Endothelial cell of umbilical vein (primary cell): Measurements from ENCODE around the gene ZBTB6. TPM values are rescaled to one million over a fixed set of nuclear protein-coding genes. Genes with fewer than 3 reads are reported as not detected.

Experiments
- BruUV-seq: library from RNA; stranded (reverse); fragments of 400-500 nt; replicated peaks from 2 replicates; lab custom pipeline; 2021; lab: Mats Ljungman, UMichigan
- CTCF ChIA-PET: fragments of 300-600, 350-600 bp; sonication (Branson Sonifier 250); formaldehyde crosslinking; loops from one replicate; lab custom pipeline; 2021; ENCODE audit warnings: antibody characterized with exemption, inconsistent platforms; lab: Charles Lee
- POLR2A ChIA-PET: fragments of 300-600, 350-600 bp; sonication (Branson Sonifier 250); formaldehyde crosslinking; loops from one replicate; lab custom pipeline; 2021; ENCODE audit warnings: antibody characterized with exemption, inconsistent platforms; lab: Charles Lee
- DNase-seq: peaks from one replicate; pipeline ENCODE4 v3.0.0-alpha.2; 2011; ENCODE audit warnings: low read depth, low spot score
- FAIRE-seq: peaks from 2 replicates; lab custom pipeline; 2011; peaks lifted over from hg19 to GRCh38; lab: Jason Lieb, UNC
- H2AFZ ChIP-seq: 2 replicates; pipeline ENCODE4 v1.6.0; 2012; ENCODE audit warnings: low read depth, low read length, control low read depth, inconsistent platforms
- H3K27ac ChIP-seq: 2 replicates; pipeline ENCODE4 v1.5.1; 2011; ENCODE audit warnings: low read depth, mild to moderate bottlenecking, control low read depth, low read length, moderate library complexity; ENCODE audit not compliant: insufficient read depth
- H3K27me3 ChIP-seq, 2 experiments: 2 replicates each; pipeline versions ENCODE4 v1.6.0 to v1.6.1; 2011; ENCODE audit warnings: low read length in 2 of 2, mixed read lengths in 1 of 2; ENCODE audit not compliant: control insufficient read depth in 2 of 2, insufficient read depth in 2 of 2
- H3K36me3 ChIP-seq, 2 experiments: 2 replicates in 1 of 2; 3 replicates in 1 of 2; pipeline ENCODE4 v1.5.1; 2011; ENCODE audit warnings: low read length in 2 of 2, mild to moderate bottlenecking in 1 of 2, moderate library complexity in 1 of 2; ENCODE audit not compliant: control insufficient read depth in 2 of 2, insufficient read depth in 2 of 2; ENCODE audit errors: extremely low read depth in 1 of 2
- H3K4me1 ChIP-seq: 3 replicates; pipeline ENCODE4 v1.5.1; 2011; ENCODE audit warnings: mild to moderate bottlenecking, low read length; ENCODE audit not compliant: control insufficient read depth, insufficient read depth; ENCODE audit errors: extremely low read depth
- H3K4me2 ChIP-seq: 2 replicates; pipeline ENCODE4 v1.6.1; 2011; ENCODE audit warnings: low read length, control low read depth, mixed read lengths; ENCODE audit not compliant: insufficient read depth
- H3K4me3 ChIP-seq, 3 experiments: fragments of 200-600 bp in 1 of 3; sonication (generic), shearing (Covaris generic) in 1 of 3; replicated peaks in 1 of 3; 2 replicates each; pipeline ENCODE4 v1.5.1; 2011 to 2016; ENCODE audit warnings: control low read depth in 3 of 3, low read length in 3 of 3, mild to moderate bottlenecking in 2 of 3, inconsistent platforms in 1 of 3, low read depth in 1 of 3, moderate library complexity in 1 of 3; ENCODE audit not compliant: insufficient read depth in 1 of 3
- H3K79me2 ChIP-seq: 2 replicates; pipeline ENCODE4 v1.6.0; 2012; ENCODE audit warnings: low read length, inconsistent platforms; ENCODE audit not compliant: control insufficient read depth, insufficient read depth
- H3K9ac ChIP-seq: replicated peaks from 2 replicates; pipeline ENCODE3; 2011; ENCODE audit warnings: low read length, control low read depth; ENCODE audit not compliant: insufficient read depth; ENCODE audit errors: extremely low read depth
- H3K9me1 ChIP-seq: replicated peaks from 3 replicates; pipeline ENCODE4 v1.6.0; 2011; ENCODE audit warnings: mild to moderate bottlenecking, low read length; ENCODE audit not compliant: control insufficient read depth, insufficient read depth; ENCODE audit errors: extremely low read depth
- H3K9me3 ChIP-seq: replicated peaks from 2 replicates; pipeline ENCODE4 v1.5.1; 2012; ENCODE audit warnings: low read length, inconsistent platforms; ENCODE audit not compliant: control insufficient read depth, insufficient read depth
- H4K20me1 ChIP-seq: replicated peaks from 2 replicates; pipeline ENCODE3; 2011; ENCODE audit warnings: mild to moderate bottlenecking, low read length; ENCODE audit not compliant: control insufficient read depth, insufficient read depth; ENCODE audit errors: extremely low read depth
- CTCF ChIP-seq, 2 donors: IDR thresholded peaks; 1 replicate in 1 of 2; 2 replicates in 1 of 2; pipeline ENCODE4 v1.5.1; 2011; ENCODE audit warnings: low read length in 2 of 2, mild to moderate bottlenecking in 2 of 2, moderate library complexity in 2 of 2, control low read depth in 1 of 2, inconsistent platforms in 1 of 2, low read depth in 1 of 2; ENCODE audit not compliant: insufficient read depth in 1 of 2; ENCODE audit errors: extremely low read depth in 1 of 2
- EZH2 ChIP-seq: IDR thresholded peaks from 2 replicates; pipeline ENCODE4 v1.6.1; 2012; ENCODE audit warnings: borderline replicate concordance, low read depth, mild to moderate bottlenecking, moderate library complexity, low read length, inconsistent platforms; ENCODE audit not compliant: severe bottlenecking
- FOS ChIP-seq: IDR thresholded peaks from 2 replicates; pipeline ENCODE4 v1.6.1; 2011; ENCODE audit warnings: mild to moderate bottlenecking, low read length, moderate library complexity, borderline replicate concordance; ENCODE audit not compliant: insufficient read depth
- GATA2 ChIP-seq: IDR thresholded peaks from 2 replicates; pipeline ENCODE4 v1.7.0; 2011; ENCODE audit warnings: low read depth, mild to moderate bottlenecking, moderate library complexity, mixed read lengths, low read length; ENCODE audit not compliant: insufficient read length, insufficient read depth
- JUN ChIP-seq: IDR thresholded peaks from 2 replicates; pipeline ENCODE4 v1.6.1; 2011; ENCODE audit warnings: borderline replicate concordance, low read depth; ENCODE audit not compliant: insufficient read length, insufficient read depth
- MAX ChIP-seq: IDR thresholded peaks from 2 replicates; pipeline ENCODE4 v1.6.1; 2011; ENCODE audit not compliant: insufficient read depth, insufficient read length
- MYC ChIP-seq: IDR thresholded peaks from one replicate; pipeline ENCODE4 v1.6.1; 2011; ENCODE audit warnings: mild to moderate bottlenecking, low read depth, low read length
- POLR2A ChIP-seq: IDR thresholded peaks from 2 replicates; pipeline ENCODE4 v1.6.1; 2012; ENCODE audit warnings: low read depth, mild to moderate bottlenecking, control low read depth, low read length
- POLR2AphosphoS5 ChIP-seq: IDR thresholded peaks from 2 replicates; pipeline ENCODE4 v1.6.1; 2012; ENCODE audit warnings: low read depth, mild to moderate bottlenecking, control low read depth, low read length, moderate library complexity; ENCODE audit not compliant: insufficient read depth
- dilution Hi-C: fragments of 300-500 bp; cut with MboI; formaldehyde crosslinking; loops from one replicate; pipeline ENCODE4 v1.15.0; 2019; ENCODE audit warnings: low sequenced_read_pairs; ENCODE audit not compliant: extremely low pct_ligation_motif_present
- intact Hi-C: fragments of 100-400 bp; cut with micrococcal nuclease; formaldehyde crosslinking; loops from one replicate; pipeline ENCODE4 v1.10.0; 2022
- polyA plus RNA-seq, 4 experiments: library from polyadenylated mRNA; depleted of rRNA in 3 of 4; stranded (reverse) in 3 of 4; unstranded in 1 of 4; fragments of >200 nt; gene quantifications; 2 replicates each; pipeline versions ENCODE4 v1.2.1 to v1.2.3, GENCODE V29; 2011 to 2012; ENCODE audit warnings: missing spikeins in 1 of 4
- total RNA-seq: library from RNA; stranded (reverse); gene quantifications from 2 replicates; pipeline ENCODE4 v1.2.3, GENCODE V29; 2021

Gene ZBTB6
- total and polyA plus RNA-seq, 2 donors (not counting 3 experiments of a cell fraction or from before 2014, with no cell fraction given) = 1.6 to 5.5 TPM

- Histone ChIP-seq H3K79me2 (peaks cover 54% of the 10 kb centered on the region), H3K9me1 (no peaks in the 10 kb centered on the region), H3K4me1 (peaks cover 15% of the 10 kb centered on the region), H3K9ac (peak overlapping the region; percentile 94), H3K27ac (peak overlapping the region; percentile 87), H3K4me2 (peak overlapping the region; percentile 98), H3K9me3 (no peaks in the 10 kb centered on the region), H3K27me3 (no peaks in the 10 kb centered on the region), H3K4me3 (peak overlapping the region; percentile 64 to 100 (median 70)), H4K20me1 (no peaks in the 10 kb centered on the region), H3K36me3 (no peaks in the 10 kb centered on the region), H2AFZ (peak overlapping the region; percentile 93)
- DNase-seq (no peak), FAIRE-seq (no peak)
- CTCF ChIA-PET = interaction anchor here (1.4 to 3.1 kb wide), 7 partner anchors 10 to 61 kb away, joined by 4 to 16 read pairs (median 7); partner anchors contain the start of genes RABGAP1 and RC3H2
- dilution Hi-C loops (no loop called here), intact Hi-C loops (loop anchor here (1.0 kb wide), 4 partner anchors 11 to 61 kb away; partner anchors contain the start of genes RABGAP1, RC3H2 and ZBTB6)
- POLR2A ChIA-PET = interaction anchor here (1.3 to 3.5 kb wide), 3 partner anchors 10 to 109 kb away, joined by 4 to 23 read pairs (median 8); partner anchors contain the start of genes RABGAP1 and ZBTB6
- TF ChIP-seq POLR2AphosphoS5 (no peak), CTCF (IDR thresholded peaks at IDR 0.05; ENCODE audit: extremely low read depth in 1 of 2, insufficient read depth in 1 of 2, low read depth in 1 of 2, low read length in 2 of 2) (no peak), MYC (no peak), FOS (no peak), JUN (no peak), EZH2 (no peak), POLR2A (no peak), GATA2 (no peak), MAX (no peak)
- TSS peak; percentile 67 for BruUV-seq
Measured at GRCh38 chr9:122930541-122931225, 17.6 kb upstream of the ZBTB6 start.
